Measurements from ENCODE around the gene HAND1.

The HAND1 gene

DNA sequence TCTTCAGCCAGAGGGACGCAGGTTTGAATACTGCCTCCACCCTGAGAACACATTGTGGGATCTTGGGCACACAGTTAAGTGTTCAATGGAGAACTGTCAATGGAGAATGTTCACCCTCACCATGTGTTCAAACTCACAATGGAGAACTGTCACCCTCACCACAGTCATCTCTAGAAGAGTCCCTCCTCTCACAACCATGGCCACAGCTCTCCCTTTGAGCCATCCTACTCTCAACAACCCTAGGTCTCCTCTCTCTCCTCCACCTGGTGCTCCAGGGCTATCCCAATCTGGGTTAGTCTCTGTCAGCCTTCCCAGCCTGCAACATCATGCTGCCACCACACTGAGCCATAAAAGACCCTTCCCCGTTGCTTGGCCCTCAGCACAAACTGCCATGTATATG lies 36.3 kb upstream of the HAND1 start:
- Mint-ChIP-seq H3K27ac (no peak overlapping the region), H3K27me3 (peaks cover 40% of the 10 kb centered on the region), H3K4me3 (no peak overlapping the region), H3K36me3 (ENCODE audit: low read depth) (no peaks in the 10 kb centered on the region), H3K4me1 (ENCODE audit: low read depth) (peaks cover 17% of the 10 kb centered on the region), H3K9me3 (no peaks in the 10 kb centered on the region)

DNA sequence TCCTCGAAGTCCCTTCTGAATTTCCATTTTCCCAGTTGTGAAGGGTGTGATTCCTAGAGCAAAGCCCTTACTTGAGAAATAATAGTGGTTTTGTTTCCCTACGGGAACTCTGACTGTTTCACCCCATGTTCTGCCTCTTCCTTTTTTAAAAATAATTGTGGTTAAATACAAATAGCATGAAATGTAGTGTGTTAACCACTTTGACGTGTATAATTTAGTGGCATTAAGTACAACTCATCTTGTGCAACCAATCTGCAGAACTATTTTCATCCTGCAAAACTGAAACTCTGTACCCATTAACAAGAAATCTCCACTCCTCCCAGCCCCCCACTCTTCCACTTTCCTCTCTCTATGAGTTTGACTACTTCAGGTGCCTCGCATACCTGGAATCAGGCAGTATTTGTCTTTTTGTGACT lies 35.6 kb upstream of the HAND1 start:
- Mint-ChIP-seq H3K9me3 (no peaks in the 10 kb centered on the region), H3K36me3 (ENCODE audit: low read depth) (no peaks in the 10 kb centered on the region), H3K27me3 (peaks cover 39% of the 10 kb centered on the region), H3K4me1 (ENCODE audit: low read depth) (peaks cover 17% of the 10 kb centered on the region), H3K4me3 (no peak overlapping the region), H3K27ac (peak overlapping the region; percentile 37)

DNA sequence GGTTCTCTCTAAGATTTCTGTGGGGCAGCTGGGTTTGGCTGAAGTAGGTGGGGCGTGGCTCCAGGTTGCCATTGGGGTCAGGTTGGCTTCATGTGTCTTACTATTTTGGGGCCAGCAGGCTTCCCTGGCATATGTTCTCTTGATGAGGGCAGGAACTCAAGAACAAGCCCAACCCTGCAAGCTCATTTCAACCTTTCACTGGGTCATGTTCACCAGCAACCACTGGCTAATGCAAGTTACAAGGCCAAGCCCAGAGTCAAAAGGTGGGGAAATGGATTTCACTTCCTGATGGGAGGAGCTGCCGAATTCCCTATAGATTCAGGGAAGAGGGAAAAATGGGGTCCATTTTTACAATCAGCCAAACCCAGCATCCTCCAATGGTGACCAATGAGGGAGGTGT lies 34.0 kb upstream of the HAND1 start:
- no peaks in the 10 kb centered on the region for H3K36me3 Mint-ChIP-seq (ENCODE audit: low read depth)
- H3K9me3 Mint-ChIP-seq: no peaks in the 10 kb centered on the region
- peaks cover 17% of the 10 kb centered on the region for H3K4me1 Mint-ChIP-seq (ENCODE audit: low read depth)
- H3K27me3 Mint-ChIP-seq: peaks cover 42% of the 10 kb centered on the region
- H3K4me3 Mint-ChIP-seq: no peak overlapping the region
- no peak overlapping the region for H3K27ac Mint-ChIP-seq

DNA sequence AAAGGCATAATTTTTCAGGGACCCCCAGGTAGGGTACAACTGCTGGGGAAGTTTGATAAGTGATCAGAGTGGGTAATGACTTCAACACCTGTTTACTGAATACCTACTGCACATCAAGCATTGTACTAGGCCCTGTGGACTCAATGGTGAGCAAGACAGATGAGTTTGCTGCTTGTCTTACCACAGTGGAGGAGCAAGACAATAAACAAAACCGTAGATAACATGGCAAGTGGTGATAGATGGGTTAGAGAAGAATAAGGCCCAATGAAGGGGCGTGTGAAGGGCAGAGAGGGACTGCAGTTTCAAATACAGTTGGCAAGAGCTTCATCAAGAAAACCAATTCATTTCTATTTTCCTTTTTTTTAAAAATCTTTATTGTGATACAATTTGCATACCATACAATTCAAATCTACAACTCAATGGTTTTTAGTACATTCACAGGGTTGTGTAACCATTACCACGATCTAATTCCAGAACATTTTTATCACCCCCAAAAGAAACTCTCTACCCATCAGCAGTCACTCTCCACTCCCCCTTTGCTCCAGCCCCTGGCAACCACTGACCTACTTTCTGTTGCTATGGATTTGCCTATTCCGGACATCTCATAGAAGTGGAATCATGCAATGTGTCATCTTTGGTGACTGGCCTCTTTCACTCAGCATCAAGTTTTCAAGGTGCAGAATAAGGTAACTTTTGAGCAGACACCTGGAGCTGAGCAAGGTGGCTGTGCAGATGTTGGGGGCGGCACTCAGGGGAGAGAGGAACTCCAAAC lies 31.9 kb upstream of the HAND1 start:
- Mint-ChIP-seq H3K27ac (no peak overlapping the region), H3K36me3 (ENCODE audit: low read depth) (no peaks in the 10 kb centered on the region), H3K9me3 (no peaks in the 10 kb centered on the region), H3K4me3 (no peak overlapping the region), H3K27me3 (peaks cover 46% of the 10 kb centered on the region), H3K4me1 (ENCODE audit: low read depth) (peaks cover 17% of the 10 kb centered on the region)

DNA sequence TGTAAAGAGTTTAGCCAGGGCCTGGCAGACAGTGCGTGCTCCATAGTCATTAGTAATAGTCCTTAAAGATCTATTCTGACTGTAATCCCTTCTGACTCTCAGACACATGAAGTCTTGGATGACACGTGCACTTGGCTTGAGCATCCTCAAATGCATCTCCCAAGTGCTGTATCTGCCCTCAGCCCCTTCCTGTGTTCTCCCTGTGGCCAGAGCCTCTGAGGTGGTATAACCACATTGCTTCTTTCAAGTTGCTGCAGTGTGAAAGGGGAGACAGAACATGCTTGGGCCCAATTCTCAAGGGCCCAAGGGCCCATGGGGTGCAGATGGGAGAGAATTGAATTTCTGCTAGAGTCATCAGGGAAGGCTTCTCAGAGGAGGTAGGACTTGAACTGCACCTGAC lies 30.1 kb upstream of the HAND1 start:
- no peaks in the 10 kb centered on the region for H3K9me3 Mint-ChIP-seq
- H3K27me3 Mint-ChIP-seq: peaks cover 36% of the 10 kb centered on the region
- H3K4me1 Mint-ChIP-seq (ENCODE audit: low read depth): peaks cover 7% of the 10 kb centered on the region
- no peak overlapping the region for H3K4me3 Mint-ChIP-seq
- H3K36me3 Mint-ChIP-seq (ENCODE audit: low read depth): no peaks in the 10 kb centered on the region
- no peak overlapping the region for H3K27ac Mint-ChIP-seq

DNA sequence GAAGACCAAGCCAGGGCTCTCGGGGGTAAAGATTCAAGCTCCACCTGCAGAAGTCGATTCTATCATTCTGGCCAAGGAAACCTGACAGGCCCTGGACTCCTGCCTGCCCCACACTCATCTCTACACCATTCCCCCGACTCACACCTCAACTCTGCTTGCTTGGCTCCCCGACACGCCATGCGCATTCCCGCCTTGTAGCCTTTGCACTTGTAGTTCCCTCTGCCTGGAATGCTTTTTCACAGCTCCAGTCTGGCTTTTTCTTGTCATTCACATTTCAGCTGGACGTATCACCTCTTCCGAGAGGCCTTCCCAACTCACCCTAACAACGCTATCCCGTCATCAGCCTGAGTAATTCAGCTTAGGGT lies 28.7 kb upstream of the HAND1 start:
- Mint-ChIP-seq H3K27ac (no peak overlapping the region), H3K36me3 (ENCODE audit: low read depth) (no peaks in the 10 kb centered on the region), H3K27me3 (peaks cover 40% of the 10 kb centered on the region)

DNA sequence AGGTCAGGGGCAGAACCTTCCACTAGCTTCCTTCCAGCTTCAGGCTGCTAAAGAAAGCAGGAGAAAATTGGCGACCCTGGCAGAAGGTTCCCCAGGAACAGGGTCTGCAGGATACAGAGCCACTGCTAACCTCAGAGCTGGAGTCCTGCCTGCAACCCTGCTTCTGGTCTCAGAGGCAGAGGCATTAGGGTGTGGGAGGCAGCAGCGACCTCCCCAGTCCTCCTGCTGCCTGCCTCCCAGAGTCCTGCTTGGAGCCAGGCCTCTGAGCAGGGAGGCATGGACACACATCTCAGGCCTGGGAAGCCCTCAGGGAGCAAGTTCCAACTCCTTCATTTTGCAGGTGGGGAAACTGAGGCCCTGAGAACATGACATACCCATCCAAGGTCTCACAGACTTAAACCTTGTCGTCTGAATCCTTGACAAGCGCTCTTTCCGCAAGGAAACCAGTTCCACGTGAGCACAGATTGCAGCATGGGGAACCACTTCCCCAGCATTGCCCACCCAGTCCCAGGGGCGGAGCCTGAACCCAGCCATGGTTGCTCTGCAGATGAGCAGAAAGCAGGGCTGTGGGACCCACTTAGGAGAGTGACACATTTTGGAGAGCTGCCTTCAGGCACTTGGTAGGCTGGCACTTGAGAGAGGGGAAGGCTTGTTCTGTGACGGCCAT lies 28.2 kb upstream of the HAND1 start:
- no peaks in the 10 kb centered on the region for H3K36me3 Mint-ChIP-seq (ENCODE audit: low read depth)
- H3K4me3 Mint-ChIP-seq: no peak overlapping the region
- H3K27me3 Mint-ChIP-seq: peaks cover 41% of the 10 kb centered on the region
- H3K9me3 Mint-ChIP-seq: no peaks in the 10 kb centered on the region
- no peak overlapping the region for H3K27ac Mint-ChIP-seq
- H3K4me1 Mint-ChIP-seq (ENCODE audit: low read depth): peaks cover 7% of the 10 kb centered on the region

More for the DNA sequence above, 28.7 kb upstream of the HAND1 start:
- no peaks in the 10 kb centered on the region for H3K9me3 Mint-ChIP-seq
- no peak overlapping the region for H3K4me3 Mint-ChIP-seq
- peaks cover 7% of the 10 kb centered on the region for H3K4me1 Mint-ChIP-seq (ENCODE audit: low read depth)

DNA sequence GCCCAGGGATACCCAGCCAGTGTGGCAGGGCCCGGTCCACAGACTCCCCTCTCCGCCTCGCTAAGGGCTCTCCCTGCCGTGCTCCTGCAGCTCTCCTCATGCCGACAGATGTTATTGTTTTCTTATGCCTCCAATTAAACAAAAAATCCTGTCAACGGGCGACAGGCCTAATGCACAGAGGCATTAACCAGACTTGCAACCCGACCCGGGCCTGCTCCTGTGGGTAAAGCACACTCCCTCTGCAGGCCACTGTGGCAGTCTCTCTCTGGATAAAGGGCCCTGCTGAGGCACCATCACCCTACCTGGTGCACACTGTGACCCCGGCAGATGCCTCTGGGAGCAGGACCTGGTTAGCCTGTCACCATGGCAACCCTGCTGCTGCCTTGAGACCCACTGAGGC lies 27.5 kb upstream of the HAND1 start:
- Mint-ChIP-seq H3K27ac (no peak overlapping the region), H3K4me1 (ENCODE audit: low read depth) (peaks cover 7% of the 10 kb centered on the region), H3K36me3 (ENCODE audit: low read depth) (no peaks in the 10 kb centered on the region), H3K27me3 (peaks cover 46% of the 10 kb centered on the region), H3K9me3 (no peaks in the 10 kb centered on the region), H3K4me3 (no peak overlapping the region)

DNA sequence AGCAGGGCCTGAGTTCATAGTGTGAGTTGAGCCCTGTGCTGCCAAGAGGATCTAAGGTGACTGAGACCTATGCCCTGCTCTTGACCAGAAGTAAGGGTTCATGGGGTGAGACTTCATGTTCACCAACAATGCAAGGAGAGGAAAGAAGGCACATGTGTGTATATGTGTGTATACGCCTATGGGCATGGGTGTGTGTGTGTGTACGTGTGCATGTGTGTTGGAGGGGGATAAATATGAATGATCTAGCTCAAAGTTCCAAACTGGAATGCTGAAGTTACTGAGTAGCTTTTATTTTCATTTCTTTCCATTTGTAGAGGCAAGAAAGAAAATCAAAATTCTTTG lies 25.6 kb upstream of the HAND1 start:
- Mint-ChIP-seq H3K36me3 (ENCODE audit: low read depth) (no peaks in the 10 kb centered on the region), H3K4me3 (no peak overlapping the region), H3K27ac (no peak overlapping the region), H3K27me3 (peaks cover 38% of the 10 kb centered on the region), H3K4me1 (ENCODE audit: low read depth) (peaks cover 7% of the 10 kb centered on the region), H3K9me3 (no peaks in the 10 kb centered on the region)

DNA sequence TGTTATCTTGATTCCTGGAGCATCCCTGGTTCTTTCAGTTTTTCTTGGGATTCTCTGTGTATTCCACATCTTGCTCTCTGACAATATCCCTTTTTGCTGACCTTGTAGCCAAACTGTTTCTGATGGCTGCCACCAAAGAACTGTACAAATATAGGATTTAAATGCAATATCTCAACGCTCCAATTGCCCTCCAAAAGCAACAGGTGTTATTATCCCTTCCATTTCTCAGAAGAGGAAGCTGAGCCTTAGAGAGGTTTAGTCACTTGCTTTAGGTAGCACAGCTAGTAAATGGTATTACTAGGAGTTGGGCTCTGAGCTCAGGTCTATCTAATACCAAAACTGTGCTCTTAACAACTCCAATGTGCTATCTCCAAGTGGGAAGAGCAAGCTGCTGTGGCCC lies 24.2 kb upstream of the HAND1 start:
- H3K4me1 Mint-ChIP-seq (ENCODE audit: low read depth): peaks cover 7% of the 10 kb centered on the region
- no peaks in the 10 kb centered on the region for H3K36me3 Mint-ChIP-seq (ENCODE audit: low read depth)
- no peak overlapping the region for H3K27ac Mint-ChIP-seq
- no peaks in the 10 kb centered on the region for H3K9me3 Mint-ChIP-seq
- peaks cover 39% of the 10 kb centered on the region for H3K27me3 Mint-ChIP-seq
- H3K4me3 Mint-ChIP-seq: no peak overlapping the region

DNA sequence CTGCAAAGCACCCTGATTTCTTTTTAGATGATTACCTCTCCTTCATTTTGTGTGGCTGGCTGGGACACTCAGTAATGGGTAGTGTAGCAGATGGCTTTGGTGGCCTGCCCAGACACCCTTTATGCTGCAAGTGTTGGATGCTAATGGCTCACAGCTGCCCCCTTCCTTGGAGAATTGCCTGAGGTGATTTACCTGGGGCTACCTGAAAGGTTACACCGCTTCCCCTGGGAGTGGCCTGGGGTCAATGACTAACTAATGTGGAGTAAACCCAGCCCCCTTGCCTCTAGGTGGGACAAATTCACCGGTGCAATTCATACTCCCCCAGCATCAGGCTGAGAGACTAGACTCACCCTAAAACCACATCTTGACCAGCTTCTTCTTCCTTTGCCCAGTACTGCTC lies 23.5 kb upstream of the HAND1 start:
- no peak overlapping the region for H3K4me3 Mint-ChIP-seq
- no peaks in the 10 kb centered on the region for H3K9me3 Mint-ChIP-seq
- no peaks in the 10 kb centered on the region for H3K36me3 Mint-ChIP-seq (ENCODE audit: low read depth)
- peaks cover 7% of the 10 kb centered on the region for H3K4me1 Mint-ChIP-seq (ENCODE audit: low read depth)
- no peak overlapping the region for H3K27ac Mint-ChIP-seq
- H3K27me3 Mint-ChIP-seq: peaks cover 38% of the 10 kb centered on the region

DNA sequence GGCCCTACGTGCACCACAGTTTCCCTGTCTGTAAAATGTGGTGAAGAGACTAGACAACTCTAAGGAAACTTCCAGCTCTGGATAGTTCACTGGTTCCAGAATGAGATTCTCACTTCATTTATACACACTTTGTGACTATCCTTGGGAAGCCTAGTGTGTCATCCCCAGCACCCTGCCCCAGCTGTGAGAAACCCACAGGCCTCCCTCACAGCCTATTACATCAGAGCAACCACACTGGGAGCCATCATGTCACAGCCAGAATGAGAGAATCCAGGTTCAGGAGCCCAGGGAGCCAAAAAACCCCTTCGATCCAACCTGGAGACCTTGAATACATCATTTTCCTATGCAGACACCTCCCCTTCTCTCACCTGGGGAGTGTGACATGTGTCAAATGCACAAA lies 21.0 kb upstream of the HAND1 start:
- Mint-ChIP-seq H3K27me3 (peaks cover 60% of the 10 kb centered on the region), H3K27ac (no peak overlapping the region), H3K9me3 (no peaks in the 10 kb centered on the region), H3K4me1 (ENCODE audit: low read depth) (peaks cover 7% of the 10 kb centered on the region), H3K4me3 (no peak overlapping the region), H3K36me3 (ENCODE audit: low read depth) (no peaks in the 10 kb centered on the region)

DNA sequence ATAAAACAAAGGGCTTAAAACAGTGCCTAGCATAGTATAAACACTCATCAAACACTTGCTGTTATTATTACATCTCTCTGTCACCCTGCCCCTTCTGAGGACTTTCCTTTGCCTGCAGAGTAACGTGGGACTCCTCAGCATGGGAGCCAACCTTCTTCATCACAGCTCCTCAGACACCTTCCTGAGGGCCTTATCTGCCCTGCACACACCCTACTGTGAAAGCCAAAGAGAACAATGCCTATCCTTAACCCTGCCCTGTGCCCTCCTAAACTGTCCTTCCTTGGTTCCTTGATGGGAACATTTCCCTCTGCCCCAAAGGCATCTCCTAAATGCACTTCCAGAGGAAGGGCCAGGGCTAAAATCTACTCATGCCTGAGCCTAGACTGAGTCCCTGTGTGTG lies 20.6 kb upstream of the HAND1 start:
- H3K9me3 Mint-ChIP-seq: no peaks in the 10 kb centered on the region
- no peaks in the 10 kb centered on the region for H3K36me3 Mint-ChIP-seq (ENCODE audit: low read depth)
- H3K4me1 Mint-ChIP-seq (ENCODE audit: low read depth): peaks cover 5% of the 10 kb centered on the region
- H3K27ac Mint-ChIP-seq: no peak overlapping the region
- H3K27me3 Mint-ChIP-seq: peaks cover 63% of the 10 kb centered on the region
- H3K4me3 Mint-ChIP-seq: no peak overlapping the region

DNA sequence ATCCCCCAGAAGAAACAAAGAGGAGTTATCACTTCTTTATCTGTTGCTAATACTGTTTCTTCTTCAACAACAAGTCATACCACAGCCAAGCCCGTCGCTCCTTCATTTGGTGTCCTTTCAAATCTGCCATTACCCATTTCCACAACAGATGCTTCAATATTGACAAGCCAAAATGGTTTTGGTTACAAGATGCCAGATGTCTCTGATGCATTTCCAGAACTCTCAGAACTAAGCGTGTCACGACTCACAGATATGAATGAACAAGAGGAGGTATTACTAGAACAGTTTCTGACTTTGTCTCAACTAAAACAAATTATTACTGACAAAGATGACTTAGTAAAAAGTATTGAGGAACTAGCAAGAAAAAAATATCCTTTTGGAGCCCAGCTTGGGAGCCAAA lies 16.0 kb upstream of the HAND1 start:
- no peaks in the 10 kb centered on the region for H3K9me3 Mint-ChIP-seq
- H3K27me3 Mint-ChIP-seq: peaks cover 80% of the 10 kb centered on the region
- H3K27ac Mint-ChIP-seq: no peak overlapping the region
- no peaks in the 10 kb centered on the region for H3K36me3 Mint-ChIP-seq (ENCODE audit: low read depth)
- no peaks in the 10 kb centered on the region for H3K4me1 Mint-ChIP-seq (ENCODE audit: low read depth)
- no peak overlapping the region for H3K4me3 Mint-ChIP-seq

DNA sequence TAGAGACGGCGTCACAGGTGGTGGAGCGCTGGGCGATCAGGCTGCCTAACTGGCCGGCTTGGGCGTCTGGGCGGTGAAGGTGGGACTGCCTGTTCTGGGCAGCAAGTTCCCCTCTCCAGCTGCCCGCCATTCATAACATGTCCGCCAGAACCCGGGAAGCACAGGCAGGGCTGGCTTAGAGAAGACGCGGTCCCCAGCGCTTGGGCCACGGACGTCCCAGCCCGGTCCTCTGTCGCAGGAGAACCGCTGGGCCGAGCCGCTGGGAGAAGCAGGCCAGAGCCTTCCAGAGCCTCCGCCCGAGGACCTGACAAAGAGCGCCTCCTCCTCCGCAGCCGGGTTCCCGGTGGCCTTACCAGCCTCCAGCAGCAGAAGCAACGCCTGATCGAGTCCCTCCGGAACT lies 15.2 kb upstream of the HAND1 start:
- no peaks in the 10 kb centered on the region for H3K36me3 Mint-ChIP-seq (ENCODE audit: low read depth)
- no peak overlapping the region for H3K4me3 Mint-ChIP-seq
- peaks cover 78% of the 10 kb centered on the region for H3K27me3 Mint-ChIP-seq
- H3K4me1 Mint-ChIP-seq (ENCODE audit: low read depth): no peaks in the 10 kb centered on the region
- no peak overlapping the region for H3K27ac Mint-ChIP-seq
- no peaks in the 10 kb centered on the region for H3K9me3 Mint-ChIP-seq

DNA sequence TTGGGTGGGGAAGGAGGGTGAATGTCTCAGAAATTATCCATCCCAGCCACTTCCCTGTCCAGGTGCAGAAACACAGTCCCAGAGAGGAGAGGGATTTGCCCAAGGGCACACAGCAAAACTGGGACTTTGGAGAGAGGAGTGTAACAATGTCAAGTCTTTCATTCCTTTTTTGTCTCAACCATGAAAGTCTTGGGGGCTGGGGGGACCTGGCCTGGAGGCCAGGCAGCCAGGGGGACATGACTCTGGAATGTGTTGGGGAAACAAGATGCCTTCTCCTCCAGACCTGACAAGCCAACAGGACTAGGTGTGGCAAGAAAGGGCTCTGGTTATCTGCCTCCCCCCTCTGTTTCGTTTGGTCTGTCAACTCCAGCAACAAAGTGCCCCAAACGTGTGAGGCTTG lies 13.9 kb upstream of the HAND1 start:
- Mint-ChIP-seq H3K4me1 (ENCODE audit: low read depth) (peaks cover 9% of the 10 kb centered on the region), H3K9me3 (no peaks in the 10 kb centered on the region), H3K36me3 (ENCODE audit: low read depth) (no peaks in the 10 kb centered on the region), H3K27ac (no peak overlapping the region), H3K27me3 (peaks cover 83% of the 10 kb centered on the region), H3K4me3 (no peak overlapping the region)

All from stimulated activated naive CD8-positive, alpha-beta T cell treated with anti-CD3 and anti-CD28 coated beads, Interleukin-15, Interleukin-2, amounts not matched to agents 100 ng/mL and 50 ng/mL, for 24 hours (primary cell).